Left colon (tissue), 2 donors: ENCODE results near the gene SFMBT2. TPM values are rescaled to one million over a fixed set of nuclear protein-coding genes. Genes with fewer than 3 reads are reported as not detected.
A peak's percentile ranks its signal among the peaks of the same experiment; 100 is the strongest.

Experiments
- ATAC-seq: fragments of 200-7000 bp; cut with Tn5 transposase; one replicate; pipeline ENCODE4 v1.9.1; 2020; ENCODE audit warnings: mild to moderate bottlenecking, moderate library complexity
- DNase-seq, 2 donors: peaks; one replicate each; pipeline ENCODE4 v3.0.0-alpha.2; 2020
- intact Hi-C, 2 donors: fragments of 100-400 bp; cut with DNase I in 1 of 2; cut with micrococcal nuclease in 1 of 2; formaldehyde crosslinking; loops; one replicate each; pipeline versions ENCODE4 v1.11.2 to v1.14.0; 2022; cut with DNase I, micrococcal nuclease
- total RNA-seq, 2 donors: library from RNA; stranded (reverse); fragmentation: NEBNext Ultra II Directional; extraction: Animal tissue kit (Norgen Biotek cat#: 25700); gene quantifications; one replicate each; pipeline ENCODE4 v1.2.1, GENCODE V29; 2021
- donor health status: DM: no; HTN: no; CAD: no.
- donor health status: DM: yes; HTN: yes; CAD: no.

Gene SFMBT2
- total RNA-seq, 2 donors from 2014 or later, result 3.4 to 7.5 TPM

DNA sequence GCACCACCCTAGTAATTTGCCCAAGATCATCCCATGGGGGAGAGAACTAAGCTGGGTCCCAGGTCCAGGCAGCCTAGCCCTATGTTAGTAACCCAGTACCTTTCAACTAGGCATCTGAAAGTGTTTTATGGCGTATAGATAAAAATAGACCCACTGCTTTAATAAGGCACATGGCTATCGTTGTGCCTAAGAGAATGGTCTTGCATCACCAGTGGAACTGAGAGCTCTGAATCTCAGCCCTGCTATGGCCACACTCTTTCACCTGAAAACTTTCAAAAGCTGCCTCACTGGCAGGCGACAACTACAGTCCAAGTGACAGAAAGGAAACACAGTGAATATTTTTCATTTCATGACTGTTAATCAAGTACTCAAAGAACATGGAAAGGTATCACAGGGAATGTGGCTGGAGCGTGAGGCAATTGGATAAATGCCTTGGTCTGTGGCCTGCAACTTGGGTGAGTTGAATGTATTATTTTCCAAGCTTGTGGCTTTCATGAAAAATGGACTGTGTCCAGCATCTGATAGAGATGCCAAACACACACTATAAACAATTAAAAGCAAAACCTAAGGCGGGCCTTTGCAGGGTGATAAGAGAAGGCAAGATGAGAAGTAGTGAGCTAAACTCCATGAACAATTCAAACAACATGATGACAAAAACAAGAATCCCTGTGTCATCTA, 18.0 kb upstream of the SFMBT2 start:
- intact Hi-C loops, result no loop called here
- DNase-seq (no peak), ATAC-seq (no peak)

DNA sequence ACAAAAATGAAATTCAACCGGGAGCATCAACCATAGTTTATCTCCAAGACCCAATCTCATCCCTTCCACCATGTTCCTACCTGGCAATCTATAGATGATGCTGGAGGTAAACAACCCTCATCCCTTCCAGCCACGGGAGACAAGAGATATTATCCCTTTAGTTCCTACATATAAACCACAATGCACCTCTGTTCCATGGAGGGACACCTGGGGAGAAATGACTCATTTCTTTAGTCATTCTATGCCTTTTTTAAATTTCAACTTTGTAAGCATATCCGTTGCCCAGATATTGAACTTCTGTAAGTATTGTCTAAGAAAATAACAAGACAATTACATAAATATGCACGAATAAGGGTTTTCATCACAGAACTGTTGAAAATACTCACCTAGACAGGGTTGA, 15.5 kb upstream of the SFMBT2 start:
- intact Hi-C loops, result no loop called here
- DNase-seq (no peak), ATAC-seq (no peak)

GRCh38 chr10:7425691-7426090, 14.9 kb upstream of the SFMBT2 start:
- DNase-seq (no peak), ATAC-seq (no peak)
- intact Hi-C loops, result no loop called here

- intact Hi-C loops, result no loop called here
- ATAC-seq, result no peak
- DNase-seq, result no peak
These were observed 14.1 kb upstream of the SFMBT2 start for GRCh38 chr10:7424919-7425318.

- ATAC-seq (no peak), DNase-seq (peak in 1 of 2 donors; percentile 14)
- intact Hi-C loops, result no loop called here
These were observed 13.5 kb upstream of the SFMBT2 start for GRCh38 chr10:7424315-7424714.

DNA sequence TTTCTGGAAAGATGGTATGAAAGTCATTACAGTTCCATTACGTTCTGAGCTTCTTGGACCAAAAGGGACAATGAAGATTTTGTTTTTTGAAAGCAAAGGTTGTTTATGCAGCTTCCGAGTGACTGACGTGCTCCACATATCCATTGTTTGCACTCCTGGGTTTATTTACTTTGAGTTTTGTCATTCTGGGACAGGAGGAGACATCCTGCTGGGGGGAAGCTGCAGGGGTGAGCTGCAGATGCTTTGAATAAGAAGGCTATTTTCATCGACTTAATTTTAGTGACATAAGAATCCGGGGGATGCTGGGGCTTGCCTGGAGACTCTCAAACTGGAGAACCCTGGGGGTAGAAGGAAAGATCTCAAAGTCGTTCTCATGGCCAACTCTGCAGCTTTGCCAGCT, 12.7 kb upstream of the SFMBT2 start:
- intact Hi-C loops, result no loop called here
- DNase-seq (no peak), ATAC-seq (no peak)

DNA sequence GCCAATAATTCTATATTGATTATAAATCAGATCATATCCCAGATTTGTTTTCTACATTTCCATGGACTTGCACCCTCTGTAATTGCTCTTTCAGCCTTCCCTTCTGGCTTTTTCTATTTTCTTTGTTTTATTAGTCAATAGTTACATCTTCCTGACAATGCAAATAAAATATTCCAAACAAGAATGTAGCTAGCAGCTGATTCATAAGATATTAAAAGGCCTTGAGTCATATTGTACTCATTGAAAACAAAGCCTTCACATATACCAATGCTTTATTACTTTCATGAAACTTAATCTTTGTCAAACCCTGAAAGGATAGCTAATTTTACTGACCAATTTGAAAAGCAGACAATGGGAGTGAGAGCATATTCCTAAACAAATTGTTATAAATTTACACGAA, 10.7 kb upstream of the SFMBT2 start:
- ATAC-seq (no peak), DNase-seq (no peak)
- intact Hi-C loops, result no loop called here

DNA sequence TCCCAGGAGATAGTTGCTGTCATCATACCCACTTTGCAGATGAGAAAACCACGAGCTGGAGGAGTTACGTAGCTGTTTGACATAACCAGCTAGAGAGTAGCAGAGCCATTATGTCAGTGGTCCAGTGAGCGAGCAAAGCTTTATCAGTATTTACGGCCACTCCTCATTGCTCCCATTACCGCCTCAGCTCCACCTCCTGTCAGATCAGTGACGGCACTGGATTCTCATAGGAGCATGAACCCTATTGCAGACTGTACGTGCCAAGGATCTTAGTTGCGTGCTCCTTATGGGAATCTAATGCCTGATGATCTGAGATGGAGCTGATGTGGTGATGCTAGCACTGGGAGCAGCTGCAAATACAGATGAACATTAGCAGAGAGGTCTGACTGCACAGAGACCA, 9.2 kb upstream of the SFMBT2 start:
- DNase-seq (no peak), ATAC-seq (no peak)
- intact Hi-C loops, result loop anchor here in 1 of 2 donors (10.0 kb wide), 1 partner anchor 755 kb away; no protein-coding TSS in a partner anchor

- intact Hi-C loops, result loop anchor here in 1 of 2 donors (10.0 kb wide), 1 partner anchor 753 kb away; no protein-coding TSS in a partner anchor
- DNase-seq (no peak), ATAC-seq (no peak)
These were observed 7.0 kb upstream of the SFMBT2 start for GRCh38 chr10:7417807-7418206.

DNA sequence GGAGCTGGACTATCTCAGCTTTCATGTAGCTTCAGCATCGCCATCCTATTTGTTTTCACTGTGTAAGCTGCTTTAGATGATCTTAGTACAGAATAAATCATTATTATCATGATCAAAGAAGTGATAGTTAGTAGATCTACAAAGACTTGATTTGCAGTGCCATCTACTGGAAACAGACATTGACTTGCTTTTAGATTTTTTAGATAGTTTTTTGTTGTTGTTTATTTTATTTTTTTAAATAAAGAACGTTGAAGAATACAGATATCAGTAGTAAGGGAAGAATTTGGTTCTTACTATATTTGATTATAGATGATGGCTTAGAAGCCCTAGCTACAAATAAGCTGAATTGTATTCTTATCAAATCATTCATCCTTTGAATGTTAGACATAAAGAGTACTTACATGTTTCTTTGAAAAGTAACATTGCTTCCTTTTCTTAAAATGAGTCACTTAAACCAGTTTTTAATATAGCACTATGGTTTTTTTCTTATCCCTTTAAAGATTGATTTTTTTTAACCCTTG, 6.3 kb upstream of the SFMBT2 start:
- intact Hi-C loops, result loop anchor here in 1 of 2 donors (10.0 kb wide), 1 partner anchor 752 kb away; no protein-coding TSS in a partner anchor
- DNase-seq (no peak), ATAC-seq (no peak)

- no peak for DNase-seq
- ATAC-seq, result no peak
- intact Hi-C loops, result loop anchor here in 1 of 2 donors (10.0 kb wide), 1 partner anchor 750 kb away; no protein-coding TSS in a partner anchor
These were observed 3.9 kb upstream of the SFMBT2 start for GRCh38 chr10:7414766-7415165.

- no peak for ATAC-seq
- intact Hi-C loops, result loop anchor here in 1 of 2 donors (10.0 kb wide), 1 partner anchor 748 kb away; no protein-coding TSS in a partner anchor
- DNase-seq, result peak in 1 of 2 donors; percentile 18
These were observed 2.1 kb upstream of the SFMBT2 start for GRCh38 chr10:7412928-7413282.

DNA sequence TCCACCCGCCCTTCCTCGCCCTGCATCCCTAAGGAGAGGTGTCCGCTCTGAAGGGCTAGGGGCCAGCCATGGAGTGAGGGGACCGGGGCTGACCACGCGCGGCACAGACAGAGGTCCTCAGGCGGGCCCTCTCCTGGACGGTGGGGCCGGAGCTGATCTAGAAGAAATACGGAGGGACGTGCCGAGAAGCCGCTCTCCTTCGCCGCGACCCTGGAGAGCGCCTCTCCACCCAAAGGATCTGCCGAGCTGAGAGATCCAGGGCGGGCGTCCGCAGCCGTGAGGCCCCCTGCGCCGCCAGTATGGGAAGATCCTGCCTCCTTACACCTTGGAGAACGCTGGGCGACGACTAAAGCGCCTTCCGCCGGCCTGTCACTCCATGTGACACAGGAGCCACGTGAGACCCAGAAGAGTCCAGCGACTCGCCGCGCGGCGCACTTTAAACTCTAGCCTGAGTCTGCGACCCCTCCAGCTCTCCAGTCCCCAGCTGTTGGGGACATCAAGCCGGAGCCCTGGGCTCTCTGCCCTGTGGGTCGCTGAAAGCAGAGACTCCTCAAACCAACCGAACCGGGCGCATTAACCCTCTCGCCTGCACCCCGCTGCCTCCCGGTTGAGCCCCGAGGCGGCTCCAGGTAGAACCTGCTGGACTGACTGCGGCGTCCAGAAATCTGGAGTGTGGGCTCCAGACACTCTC, 1.5 kb upstream of the SFMBT2 start:
- intact Hi-C loops, result loop anchor here in 1 of 2 donors (10.0 kb wide), 1 partner anchor 748 kb away; no protein-coding TSS in a partner anchor
- no peak for ATAC-seq

GRCh38 chr10:7411671-7412128, 866 bp upstream of the SFMBT2 start:
- no peak for ATAC-seq
- DNase-seq, result peak in 1 of 2 donors; percentile 25
- intact Hi-C loops, result loop anchor here in 1 of 2 donors (10.0 kb wide), 1 partner anchor 747 kb away; no protein-coding TSS in a partner anchor

More for the DNA sequence above, 1.5 kb upstream of the SFMBT2 start:
- DNase-seq, result peak; percentile 38 to 45

GRCh38 chr10:7410301-7410861, 453 bp downstream of the SFMBT2 start:
- DNase-seq, result peak in 1 of 2 donors; percentile 32
- intact Hi-C loops, result loop anchor here in 1 of 2 donors (10.0 kb wide), 1 partner anchor 746 kb away; no protein-coding TSS in a partner anchor
- ATAC-seq, result peak; percentile 13

DNA sequence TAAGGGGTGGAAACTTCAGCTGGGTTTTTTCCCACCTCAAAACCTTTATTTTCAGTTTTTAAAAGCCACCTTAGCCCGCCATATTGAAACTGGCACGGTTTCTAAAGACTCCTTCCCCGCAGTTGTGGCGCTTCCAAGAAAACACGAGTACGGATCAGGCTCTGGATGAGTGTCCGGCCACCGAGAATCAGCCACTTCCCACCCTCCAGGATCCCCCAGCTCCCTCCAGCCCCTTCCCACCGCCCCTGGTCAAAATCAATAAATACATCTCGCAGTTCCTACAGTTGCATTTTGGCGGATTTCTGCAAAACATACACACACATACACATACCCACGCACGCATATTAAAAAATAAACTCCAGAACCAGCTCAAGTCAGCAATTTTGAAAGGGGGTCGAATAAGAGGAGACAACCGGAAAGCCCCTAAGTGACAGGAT, 1.1 kb downstream of the SFMBT2 start:
- intact Hi-C loops, result loop anchor here (5.0 to 10.0 kb wide), 2 partner anchors 147 to 745 kb away; no protein-coding TSS in a partner anchor
- DNase-seq, result no peak
- ATAC-seq, result no peak

DNA sequence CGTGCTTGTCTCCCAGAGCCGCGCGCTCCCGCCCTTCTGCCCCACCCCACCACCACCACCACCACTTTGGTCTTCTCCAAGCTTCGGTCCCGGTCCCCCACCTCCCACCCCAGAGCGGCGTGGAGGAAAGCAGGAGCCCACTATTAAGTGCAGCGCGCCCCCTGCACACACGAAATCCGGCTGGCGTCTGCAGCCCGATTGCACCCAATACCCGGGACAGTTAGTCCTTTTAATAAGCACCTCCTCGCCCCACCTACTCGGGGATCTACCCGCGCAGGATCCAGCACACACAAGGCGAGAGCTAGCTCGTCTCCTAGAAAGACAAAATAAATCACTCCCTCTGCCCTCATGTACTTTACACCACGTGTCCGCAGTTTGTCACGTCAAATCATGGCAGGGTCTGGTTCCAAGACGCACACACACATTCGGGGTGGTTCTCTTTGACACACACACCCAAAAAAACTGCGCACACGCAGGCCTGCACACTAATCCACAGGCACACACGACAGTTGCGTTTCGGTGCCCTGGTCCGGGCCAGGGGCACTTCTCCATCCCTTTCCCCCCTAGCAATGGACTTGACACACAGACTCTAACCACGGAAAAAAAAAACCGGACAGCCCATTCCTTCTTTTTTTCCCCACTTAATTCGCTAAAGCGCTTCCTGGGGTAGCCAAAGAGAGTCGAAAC, 1.6 kb downstream of the SFMBT2 start:
- intact Hi-C loops, result loop anchor here in 1 of 2 donors (5.0 kb wide), 1 partner anchor 147 kb away; no protein-coding TSS in a partner anchor
- no peak for ATAC-seq
- DNase-seq, result peak; percentile 28 to 31

GRCh38 chr10:7408291-7409044, 2.4 kb downstream of the SFMBT2 start:
- ATAC-seq, result peak; percentile 38
- intact Hi-C loops, result loop anchor here in 1 of 2 donors (5.0 kb wide), 1 partner anchor 146 kb away; no protein-coding TSS in a partner anchor
- peak; percentile 28 to 61 for DNase-seq
